ENCODE measurements around the gene IGSF3. TPM values are rescaled to one million over a fixed set of nuclear protein-coding genes. Genes with fewer than 3 reads are reported as not detected.

Gene IGSF3
- total and polyA plus RNA-seq, 10 of the 15 experiments (the other 5 are each of a cell fraction or from before 2014, with no cell fraction given): 1.4 to 18.0 (median 9.6) TPM

DNA sequence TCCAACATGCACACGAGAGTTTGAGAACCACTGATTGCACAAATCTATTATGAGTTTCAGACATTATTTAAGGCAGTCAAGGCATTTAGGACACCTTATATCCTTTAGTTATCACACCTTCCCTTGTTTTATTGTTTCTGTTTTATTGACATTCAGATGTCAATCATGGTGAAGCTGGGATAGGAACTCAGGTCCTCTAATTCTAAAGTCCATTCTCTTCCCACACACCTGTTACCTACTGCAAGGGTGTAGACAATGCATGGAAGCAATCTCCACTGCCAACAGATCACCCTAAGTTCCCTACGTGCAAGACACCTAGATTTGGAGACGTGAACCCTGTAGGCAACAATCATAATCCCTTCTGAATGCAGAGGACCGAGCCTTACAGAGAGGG, 2.6 kb downstream of the IGSF3 start:
- Histone ChIP-seq H3K36me3 (ENCODE audit: control insufficient read depth in 2 of 2, insufficient read depth in 2 of 2, low read length in 1 of 2) (no peaks in the 10 kb centered on the region), H4K20me1 (ENCODE audit: control insufficient read depth, insufficient read depth) (no peaks in the 10 kb centered on the region), H3K4me1 (ENCODE audit: control insufficient read depth, insufficient read depth, low read length) (no peaks in the 10 kb centered on the region), H3K79me2 (ENCODE audit: control insufficient read depth, insufficient read depth, low read length) (no peaks in the 10 kb centered on the region), H3K27ac (ENCODE audit: control insufficient read depth, insufficient read depth) (no peak overlapping the region), H3K4me2 (ENCODE audit: control insufficient read depth, insufficient read depth) (no peak overlapping the region), H3K9me3 (replicated peaks; ENCODE audit: control insufficient read depth, insufficient read depth, low read length) (no peaks in the 10 kb centered on the region), H2AFZ (ENCODE audit: control insufficient read depth, low read depth, low read length) (no peak overlapping the region), H3K27me3 (replicated peaks in 1 of 2; ENCODE audit: control insufficient read depth in 2 of 2, insufficient read depth in 2 of 2, low read length in 1 of 2) (peaks cover 0 to 12% of the 10 kb centered on the region in 2 experiments; a peak in 2 of 4 replicates), H3K9ac (ENCODE audit: control insufficient read depth, insufficient read depth, low read length) (no peak overlapping the region), H3K4me3 (no peak overlapping the region)
- no TSS peak for BruUV-seq (replicated peaks)
- RAD21 ChIA-PET (ENCODE audit: unreplicated experiment): interaction anchor here (1.4 kb wide), 1 partner anchor 8 kb away, joined by 3 read pairs; no protein-coding TSS in a partner anchor
- ATAC-seq: no peak
- TF ChIP-seq IKZF2 (IDR thresholded peaks at IDR 0.05) (no peak), SREBF2 (IDR thresholded peaks at IDR 0.05; ENCODE audit: low read length) (no peak), FOS (IDR thresholded peaks at IDR 0.05; ENCODE audit: borderline replicate concordance, extremely low read depth, insufficient read length) (no peak), NFYB (IDR thresholded peaks at IDR 0.05; ENCODE audit: insufficient read depth, low read depth, low read length) (no peak), BCL11A (IDR thresholded peaks at IDR 0.05; ENCODE audit: low read depth, low read length) (no peak), MTA3 (IDR thresholded peaks at IDR 0.05; ENCODE audit: borderline replicate concordance, low read length) (no peak), TBL1XR1 (IDR thresholded peaks at IDR 0.05; ENCODE audit: low read depth, low read length) (no peak), TARDBP (IDR thresholded peaks at IDR 0.05; ENCODE audit: borderline replicate concordance) (no peak), NFYA (IDR thresholded peaks at IDR 0.05; ENCODE audit: borderline replicate concordance, low read depth, low read length) (no peak), POLR2A (IDR thresholded peaks at IDR 0.05; ENCODE audit: low read depth, low read length) (no peak), MEF2B (IDR thresholded peaks at IDR 0.05; ENCODE audit: partially characterized antibody, poor library complexity, severe bottlenecking) (no peak), FOXK2 (IDR thresholded peaks at IDR 0.05) (no peak), EGR1 (IDR thresholded peaks at IDR 0.05; ENCODE audit: borderline replicate concordance in 1 of 2, low read depth in 2 of 2, low read length in 2 of 2) (no peak), ZBED1 (IDR thresholded peaks at IDR 0.05; ENCODE audit: borderline replicate concordance) (no peak), LARP7 (IDR thresholded peaks at IDR 0.05) (no peak), IRF5 (IDR thresholded peaks at IDR 0.05; ENCODE audit: borderline replicate concordance) (no peak), CHD4 (IDR thresholded peaks at IDR 0.05) (no peak)
- TF ChIP-seq, protein P1, sequence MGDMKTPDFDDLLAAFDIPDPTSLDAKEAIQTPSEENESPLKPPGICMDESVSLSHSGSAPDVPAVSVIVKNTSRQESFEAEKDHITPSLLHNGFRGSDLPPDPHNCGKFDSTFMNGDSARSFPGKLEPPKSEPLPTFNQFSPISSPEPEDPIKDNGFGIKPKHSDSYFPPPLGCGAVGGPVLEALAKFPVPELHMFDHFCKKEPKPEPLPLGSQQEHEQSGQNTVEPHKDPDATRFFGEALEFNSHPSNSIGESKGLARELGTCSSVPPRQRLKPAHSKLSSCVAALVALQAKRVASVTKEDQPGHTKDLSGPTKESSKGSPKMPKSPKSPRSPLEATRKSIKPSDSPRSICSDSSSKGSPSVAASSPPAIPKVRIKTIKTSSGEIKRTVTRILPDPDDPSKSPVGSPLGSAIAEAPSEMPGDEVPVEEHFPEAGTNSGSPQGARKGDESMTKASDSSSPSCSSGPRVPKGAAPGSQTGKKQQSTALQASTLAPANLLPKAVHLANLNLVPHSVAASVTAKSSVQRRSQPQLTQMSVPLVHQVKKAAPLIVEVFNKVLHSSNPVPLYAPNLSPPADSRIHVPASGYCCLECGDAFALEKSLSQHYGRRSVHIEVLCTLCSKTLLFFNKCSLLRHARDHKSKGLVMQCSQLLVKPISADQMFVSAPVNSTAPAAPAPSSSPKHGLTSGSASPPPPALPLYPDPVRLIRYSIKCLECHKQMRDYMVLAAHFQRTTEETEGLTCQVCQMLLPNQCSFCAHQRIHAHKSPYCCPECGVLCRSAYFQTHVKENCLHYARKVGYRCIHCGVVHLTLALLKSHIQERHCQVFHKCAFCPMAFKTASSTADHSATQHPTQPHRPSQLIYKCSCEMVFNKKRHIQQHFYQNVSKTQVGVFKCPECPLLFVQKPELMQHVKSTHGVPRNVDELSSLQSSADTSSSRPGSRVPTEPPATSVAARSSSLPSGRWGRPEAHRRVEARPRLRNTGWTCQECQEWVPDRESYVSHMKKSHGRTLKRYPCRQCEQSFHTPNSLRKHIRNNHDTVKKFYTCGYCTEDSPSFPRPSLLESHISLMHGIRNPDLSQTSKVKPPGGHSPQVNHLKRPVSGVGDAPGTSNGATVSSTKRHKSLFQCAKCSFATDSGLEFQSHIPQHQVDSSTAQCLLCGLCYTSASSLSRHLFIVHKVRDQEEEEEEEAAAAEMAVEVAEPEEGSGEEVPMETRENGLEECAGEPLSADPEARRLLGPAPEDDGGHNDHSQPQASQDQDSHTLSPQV (IDR thresholded peaks at IDR 0.05): no peak
- WGBS (ENCODE audit: insufficient coverage, insufficient replicate concordance, low lambda C conversion rate, missing lambda C conversion rate): 35% methylated on average over 4 of the region's 4 CpGs
- no peak for FAIRE-seq
- intact Hi-C loops (cut with micrococcal nuclease; ENCODE audit: unreplicated experiment) (no loop called here), in situ Hi-C loops (cut with MboI) (no loop called here)
- SMC1A ChIA-PET (ENCODE audit: uncharacterized antibody, unreplicated experiment): interaction anchor here (0.6 to 2.4 kb wide), 4 partner anchors 63 to 573 kb away, joined by 3 to 8 read pairs (median 3); no protein-coding TSS in a partner anchor
- POLR2A ChIA-PET: interaction anchor here (0.6 kb wide), 1 partner anchor 108 kb away, joined by 3 read pairs; no protein-coding TSS in a partner anchor
- CTCF ChIA-PET: interaction anchor here (1.0 to 1.2 kb wide), 3 partner anchors 57 to 69 kb away, joined by 3 to 5 read pairs (median 4); no protein-coding TSS in a partner anchor
- no peak for DNase-seq (ENCODE audit: low read depth, low spot score)
